C4-2B (cell line): ENCODE results near the gene TRAF2.
A peak's percentile ranks its signal among the peaks of the same experiment; 100 is the strongest.

ENCODE experiments used
- CTCF ChIP-seq: fragments of 450-650 bp; conservative IDR thresholded peaks from 2 replicates; pipeline ENCODE4 v1.5.1; 2017; ENCODE audit warnings: mild to moderate bottlenecking
- ZFX ChIP-seq: fragments of 450-650 bp; IDR thresholded peaks from 2 replicates; pipeline ENCODE4 v1.6.1; 2017

GRCh38 chr9:136947955-136948510 is 61.7 kb downstream of the TRAF2 start:
- TF ChIP-seq CTCF = peak; percentile 49
- TF ChIP-seq ZFX = no peak
